H9 (cell line): Measurements from ENCODE around the gene FUT2. TPM values are rescaled to one million over a fixed set of nuclear protein-coding genes. Genes with fewer than 3 reads are reported as not detected.

ENCODE experiments used
- DNase-seq: peaks from one replicate; pipeline ENCODE4 v3.0.0-alpha.2; 2017
- H2AFZ ChIP-seq: one replicate; pipeline ENCODE4 v1.6.1; 2013; ENCODE audit warnings: mild to moderate bottlenecking, low read length, control low read depth, moderate library complexity
- H2AK5ac ChIP-seq: 2 replicates; pipeline ENCODE4 v1.6.1; 2013; ENCODE audit warnings: low read length, control low read depth, mixed read lengths; ENCODE audit not compliant: insufficient read length
- H2BK120ac ChIP-seq: one replicate; pipeline ENCODE4 v1.6.1; 2013; ENCODE audit warnings: low read depth, mild to moderate bottlenecking, low read length, control low read depth, inconsistent platforms; ENCODE audit not compliant: poor library complexity, severe bottlenecking
- H2BK12ac ChIP-seq: 2 replicates; pipeline ENCODE4 v1.6.1; 2013; ENCODE audit warnings: low read length, control low read depth, mixed read lengths, low read depth; ENCODE audit not compliant: insufficient read length
- H2BK15ac ChIP-seq: 2 replicates; pipeline ENCODE4 v1.6.1; 2013; ENCODE audit warnings: low read depth, low read length, control low read depth
- H2BK20ac ChIP-seq: one replicate; pipeline ENCODE4 v1.6.1; 2013; ENCODE audit warnings: low read depth, mild to moderate bottlenecking, low read length, control low read depth, inconsistent platforms; ENCODE audit not compliant: poor library complexity, severe bottlenecking
- H2BK5ac ChIP-seq: 2 replicates; pipeline ENCODE4 v1.6.1; 2013; ENCODE audit warnings: low read length, control low read depth, mixed read lengths; ENCODE audit not compliant: insufficient read length
- H3K14ac ChIP-seq: 2 replicates; pipeline ENCODE4 v1.6.1; 2013; ENCODE audit warnings: low read length, control low read depth; ENCODE audit not compliant: insufficient read depth
- H3K18ac ChIP-seq: 2 replicates; pipeline ENCODE4 v1.6.1; 2013; ENCODE audit warnings: low read depth, mild to moderate bottlenecking, mixed read lengths, low read length, control low read depth; ENCODE audit not compliant: insufficient read length
- H3K23ac ChIP-seq: 2 replicates; pipeline ENCODE4 v1.6.1; 2013; ENCODE audit warnings: low read length, control low read depth, mixed read lengths, low read depth; ENCODE audit not compliant: insufficient read length
- H3K23me2 ChIP-seq: 2 replicates; pipeline ENCODE4 v1.6.1; 2013; ENCODE audit warnings: low read depth, mild to moderate bottlenecking, mixed read lengths, low read length, control low read depth; ENCODE audit not compliant: insufficient read length, poor library complexity, severe bottlenecking
- H3K27ac ChIP-seq: 2 replicates; pipeline ENCODE4 v1.5.1; 2013; ENCODE audit warnings: low read length, control low read depth, mixed read lengths, low read depth; ENCODE audit not compliant: insufficient read length
- H3K27me3 ChIP-seq: 2 replicates; pipeline ENCODE4 v1.6.1; 2013; ENCODE audit warnings: low read length, control low read depth, inconsistent platforms; ENCODE audit not compliant: insufficient read depth
- H3K4ac ChIP-seq: 2 replicates; pipeline ENCODE4 v1.6.1; 2013; ENCODE audit warnings: low read depth, mild to moderate bottlenecking, control low read depth, inconsistent platforms, low read length, moderate library complexity
- H3K4me1 ChIP-seq: 2 replicates; pipeline ENCODE4 v1.6.1; 2013; ENCODE audit warnings: low read length, control low read depth, inconsistent platforms; ENCODE audit not compliant: insufficient read depth
- H3K4me2 ChIP-seq: 2 replicates; pipeline ENCODE4 v1.6.1; 2013; ENCODE audit warnings: low read length, control low read depth, mixed read lengths; ENCODE audit not compliant: insufficient read length, insufficient read depth
- H3K56ac ChIP-seq: 2 replicates; pipeline ENCODE4 v1.6.1; 2013; ENCODE audit warnings: low read depth, mild to moderate bottlenecking, mixed read lengths, low read length, control low read depth; ENCODE audit not compliant: insufficient read length
- H3K79me1 ChIP-seq: 2 replicates; pipeline ENCODE4 v1.6.1; 2013; ENCODE audit warnings: low read depth, mild to moderate bottlenecking, moderate library complexity, low read length, control low read depth, inconsistent platforms; ENCODE audit not compliant: insufficient read depth, poor library complexity, severe bottlenecking
- H3K79me2 ChIP-seq: 2 replicates; pipeline ENCODE4 v1.6.1; 2013; ENCODE audit warnings: low read length, control low read depth, inconsistent platforms; ENCODE audit not compliant: insufficient read depth
- H3K9ac ChIP-seq: 2 replicates; pipeline ENCODE4 v1.6.1; 2013; ENCODE audit warnings: low read length, control low read depth, mixed read lengths; ENCODE audit not compliant: insufficient read length; ENCODE audit errors: extremely low read depth
- H3K9me3 ChIP-seq: one replicate; pipeline ENCODE4 v1.6.1; 2013; ENCODE audit warnings: low read depth, low read length, inconsistent platforms; ENCODE audit not compliant: control insufficient read depth
- H3T11ph ChIP-seq: one replicate; pipeline ENCODE4 v1.6.1; 2013; ENCODE audit warnings: mild to moderate bottlenecking, low read length, control low read depth, inconsistent platforms
- H4K20me1 ChIP-seq: one replicate; pipeline ENCODE4 v1.6.1; 2013; ENCODE audit not compliant: control insufficient read depth, insufficient read length, insufficient read depth
- H4K5ac ChIP-seq: 2 replicates; pipeline ENCODE4 v1.6.1; 2013; ENCODE audit warnings: low read depth, mild to moderate bottlenecking, mixed read lengths, low read length, control low read depth; ENCODE audit not compliant: insufficient read length
- H4K8ac ChIP-seq: replicated peaks from 2 replicates; pipeline ENCODE4 v1.6.1; 2013; ENCODE audit warnings: low read length, control low read depth, mixed read lengths, low read depth; ENCODE audit not compliant: insufficient read length
- H4K91ac ChIP-seq: 2 replicates; pipeline ENCODE4 v1.6.1; 2013; ENCODE audit warnings: low read depth, mild to moderate bottlenecking, moderate library complexity, mixed read lengths, low read length, control low read depth; ENCODE audit not compliant: insufficient read length
- H3K27ac Mint-ChIP-seq, 3 experiments: 2 replicates in 2 of 3; 3 replicates in 1 of 3; pipeline ENCODE4 v1.8.0; 2020 to 2021; ENCODE audit warnings: mixed read lengths in 3 of 3, mild to moderate bottlenecking in 1 of 3, moderate library complexity in 1 of 3
- H3K27me3 Mint-ChIP-seq: 2 replicates; pipeline ENCODE4 v1.8.0; 2021; ENCODE audit warnings: low read depth, mild to moderate bottlenecking, moderate library complexity, mixed read lengths
- H3K36me3 Mint-ChIP-seq, 3 experiments: 2 replicates in 2 of 3; 3 replicates in 1 of 3; pipeline ENCODE4 v1.8.0; 2020 to 2021; ENCODE audit warnings: low read depth in 3 of 3, mixed read lengths in 3 of 3; ENCODE audit not compliant: insufficient read depth in 1 of 3
- H3K4me1 Mint-ChIP-seq, 2 experiments: 2 replicates each; pipeline ENCODE4 v1.8.0; 2020; ENCODE audit warnings: mixed read lengths in 2 of 2
- H3K4me3 Mint-ChIP-seq, 2 experiments: 2 replicates in 1 of 2; 3 replicates in 1 of 2; pipeline ENCODE4 v1.8.0; 2020 to 2021; ENCODE audit warnings: mild to moderate bottlenecking in 2 of 2, mixed read lengths in 2 of 2, moderate library complexity in 1 of 2
- H3K9me3 Mint-ChIP-seq, 2 experiments: 2 replicates in 1 of 2; 3 replicates in 1 of 2; pipeline ENCODE4 v1.8.0; 2020; ENCODE audit warnings: mild to moderate bottlenecking in 2 of 2, mixed read lengths in 2 of 2, moderate library complexity in 1 of 2
- WGBS: extraction: QIAGEN DNeasy Blood & Tissue Kit; methylation state at CpG from one replicate; pipeline ENCODE4 v1.1.7; 2013; ENCODE audit warnings: missing lambda C conversion rate, low lambda C conversion rate, mixed read lengths; ENCODE audit not compliant: insufficient read length; ENCODE audit errors: extremely low coverage; 5-methylcytosine and 5-hydroxymethylcytosine counted together
- total RNA-seq: library from RNA; stranded (reverse); gene quantifications from 2 replicates; pipeline ENCODE4 v1.2.1, GENCODE V29; 2021
- TF ChIP-seq, protein P1 (sequence below): fragments of 200-600 bp; sonication (generic); conservative IDR thresholded peaks from 3 replicates; pipeline ENCODE4 v1.8.0; 2021; ENCODE audit warnings: antibody characterized with exemption, mild to moderate bottlenecking

The FUT2 gene
- total RNA-seq, 1 experiment from 2014 or later = 11.4 TPM

DNA sequence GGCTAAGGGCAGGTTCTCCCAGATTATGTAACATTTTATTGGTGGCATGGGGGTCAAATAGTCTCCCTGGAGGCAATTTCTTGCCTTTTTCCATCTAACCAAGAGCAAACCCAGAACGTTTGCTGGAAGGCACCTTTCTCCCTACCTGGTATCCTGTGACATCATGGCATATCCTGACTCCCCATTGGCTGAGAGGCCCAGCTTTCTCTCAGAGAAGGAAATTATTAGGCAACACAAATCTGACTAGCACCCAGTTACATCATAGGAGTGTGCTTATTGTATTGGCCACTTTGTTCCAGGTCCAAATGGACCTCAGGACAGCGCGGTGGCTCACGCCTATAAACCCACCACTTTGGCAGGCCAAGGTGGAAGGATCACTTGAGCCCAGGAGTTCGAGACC is 36.0 kb upstream of the FUT2 start:
- TF ChIP-seq, protein P1, sequence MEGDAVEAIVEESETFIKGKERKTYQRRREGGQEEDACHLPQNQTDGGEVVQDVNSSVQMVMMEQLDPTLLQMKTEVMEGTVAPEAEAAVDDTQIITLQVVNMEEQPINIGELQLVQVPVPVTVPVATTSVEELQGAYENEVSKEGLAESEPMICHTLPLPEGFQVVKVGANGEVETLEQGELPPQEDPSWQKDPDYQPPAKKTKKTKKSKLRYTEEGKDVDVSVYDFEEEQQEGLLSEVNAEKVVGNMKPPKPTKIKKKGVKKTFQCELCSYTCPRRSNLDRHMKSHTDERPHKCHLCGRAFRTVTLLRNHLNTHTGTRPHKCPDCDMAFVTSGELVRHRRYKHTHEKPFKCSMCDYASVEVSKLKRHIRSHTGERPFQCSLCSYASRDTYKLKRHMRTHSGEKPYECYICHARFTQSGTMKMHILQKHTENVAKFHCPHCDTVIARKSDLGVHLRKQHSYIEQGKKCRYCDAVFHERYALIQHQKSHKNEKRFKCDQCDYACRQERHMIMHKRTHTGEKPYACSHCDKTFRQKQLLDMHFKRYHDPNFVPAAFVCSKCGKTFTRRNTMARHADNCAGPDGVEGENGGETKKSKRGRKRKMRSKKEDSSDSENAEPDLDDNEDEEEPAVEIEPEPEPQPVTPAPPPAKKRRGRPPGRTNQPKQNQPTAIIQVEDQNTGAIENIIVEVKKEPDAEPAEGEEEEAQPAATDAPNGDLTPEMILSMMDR = no peak
- H4K8ac ChIP-seq = no peak overlapping the region
- H3K27ac ChIP-seq = no peak overlapping the region
- H4K91ac ChIP-seq = no peak overlapping the region
- no peaks in the 10 kb centered on the region for H3K23me2 ChIP-seq
- no peaks in the 10 kb centered on the region for H3K27me3 ChIP-seq
- H3K27ac Mint-ChIP-seq = no peak overlapping the region
- H2BK15ac ChIP-seq = 0 out of 2 replicates have a peak overlapping the region, but pooled peaks have one; percentile 58
- H3K23ac ChIP-seq = no peak overlapping the region
- no peaks in the 10 kb centered on the region for H3K4me1 ChIP-seq
- no peak overlapping the region for H3K14ac ChIP-seq
- H2BK20ac ChIP-seq = no peak overlapping the region
- no peak overlapping the region for H3K4me2 ChIP-seq
- H3K4ac ChIP-seq = no peak overlapping the region
- no peak overlapping the region for H3K56ac ChIP-seq
- peaks cover 5 to 6% of the 10 kb centered on the region in 2 experiments; a peak in 3 of 5 replicates for H3K9me3 Mint-ChIP-seq
- DNase-seq = no peak
- no peak overlapping the region for H3K4me3 Mint-ChIP-seq
- no peak overlapping the region for H3K18ac ChIP-seq
- no peak overlapping the region for H2BK5ac ChIP-seq
- H3K4me1 Mint-ChIP-seq = peaks cover 6 to 13% of the 10 kb centered on the region in 2 experiments
- WGBS = no CpG with 5 or more reads among the region's 5 CpGs
- H3T11ph ChIP-seq = no peak overlapping the region
- no peak overlapping the region for H4K5ac ChIP-seq
- no peaks in the 10 kb centered on the region for H4K20me1 ChIP-seq
- no peak overlapping the region for H3K9ac ChIP-seq
- no peak overlapping the region for H2AK5ac ChIP-seq
- H3K36me3 Mint-ChIP-seq = peaks cover 0 to 6% (median 5%) of the 10 kb centered on the region in 3 experiments; a peak in 2 of 7 replicates
- no peaks in the 10 kb centered on the region for H3K79me2 ChIP-seq
- H3K79me1 ChIP-seq = no peaks in the 10 kb centered on the region
- no peak overlapping the region for H2AFZ ChIP-seq
- H3K9me3 ChIP-seq = no peaks in the 10 kb centered on the region
- no peak overlapping the region for H2BK120ac ChIP-seq
- peaks cover 13% of the 10 kb centered on the region for H3K27me3 Mint-ChIP-seq
- H2BK12ac ChIP-seq = no peak overlapping the region
